Measurements from ENCODE around the gene BRD9.
"Not testable (repeated sequence)": the region's sequence is repeated elsewhere in the genome, so short reads cannot be mapped to it uniquely, and the experiment has no call there.

Gene BRD9

DNA sequence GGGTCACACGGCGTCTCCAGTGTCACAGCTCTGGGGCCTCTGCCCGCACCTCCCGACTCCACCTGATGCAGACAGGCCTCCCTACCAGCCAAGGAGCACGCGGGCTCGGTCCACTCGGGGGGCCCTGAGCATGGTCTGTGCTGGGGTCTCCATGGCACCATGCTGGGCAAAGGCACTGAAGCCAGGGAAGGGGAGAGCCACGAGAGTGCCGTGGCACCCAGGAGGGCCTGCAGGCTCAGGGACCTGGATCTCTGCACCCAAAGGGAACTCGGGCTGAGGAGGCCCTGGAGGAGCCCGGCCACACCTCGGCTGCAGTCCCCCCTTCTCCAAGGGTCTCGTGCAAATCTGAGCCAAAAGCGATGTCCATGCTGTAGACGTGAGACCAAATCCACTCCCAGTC, 48.2 kb downstream of the BRD9 start:
- not testable (repeated sequence) for DNase-seq (ENCODE audit: low read depth in 3 of 3)

DNA sequence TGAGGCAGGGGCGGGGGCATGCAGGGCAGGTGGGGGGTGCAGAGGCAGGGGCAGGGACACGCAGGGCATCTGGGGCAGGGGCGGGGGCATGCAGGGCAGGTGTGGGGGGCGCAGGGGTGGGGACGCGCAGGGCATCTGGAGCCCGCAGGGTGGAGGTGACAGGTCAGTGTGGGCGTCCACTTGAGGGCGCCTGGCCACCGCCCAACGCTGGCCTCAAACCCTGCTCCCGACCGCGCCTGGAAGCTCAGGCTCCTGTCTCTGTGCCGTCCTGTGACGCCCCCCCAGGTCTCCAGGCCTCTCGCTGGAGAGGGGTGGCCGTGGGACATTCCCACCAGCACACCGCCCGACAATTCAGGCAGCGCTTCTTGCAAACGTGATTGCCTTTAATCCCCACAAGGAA, 48.7 kb downstream of the BRD9 start:
- not testable (repeated sequence) for DNase-seq (ENCODE audit: low read depth in 3 of 3)

DNA sequence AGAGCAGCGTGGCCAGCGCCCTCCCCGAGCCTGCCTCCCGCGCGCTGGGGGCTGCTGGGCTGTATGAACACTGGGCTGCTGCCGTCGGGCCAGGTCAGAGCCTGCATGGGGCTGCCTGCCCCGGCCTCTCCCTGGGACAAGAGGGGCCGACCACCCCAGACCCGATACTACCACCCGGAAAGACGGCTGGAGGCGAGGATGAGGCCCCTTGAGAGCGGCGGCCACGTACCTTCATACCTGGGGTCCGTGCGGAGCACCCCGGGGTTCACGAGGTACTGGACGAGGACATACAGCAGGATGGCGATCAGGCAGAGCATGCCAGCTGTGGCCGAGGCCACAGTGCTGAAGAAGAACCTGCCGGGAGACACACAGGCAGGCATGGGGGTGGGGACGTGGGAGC, 49.2 kb downstream of the BRD9 start:
- not testable (repeated sequence) for DNase-seq (ENCODE audit: low read depth in 3 of 3)

DNA sequence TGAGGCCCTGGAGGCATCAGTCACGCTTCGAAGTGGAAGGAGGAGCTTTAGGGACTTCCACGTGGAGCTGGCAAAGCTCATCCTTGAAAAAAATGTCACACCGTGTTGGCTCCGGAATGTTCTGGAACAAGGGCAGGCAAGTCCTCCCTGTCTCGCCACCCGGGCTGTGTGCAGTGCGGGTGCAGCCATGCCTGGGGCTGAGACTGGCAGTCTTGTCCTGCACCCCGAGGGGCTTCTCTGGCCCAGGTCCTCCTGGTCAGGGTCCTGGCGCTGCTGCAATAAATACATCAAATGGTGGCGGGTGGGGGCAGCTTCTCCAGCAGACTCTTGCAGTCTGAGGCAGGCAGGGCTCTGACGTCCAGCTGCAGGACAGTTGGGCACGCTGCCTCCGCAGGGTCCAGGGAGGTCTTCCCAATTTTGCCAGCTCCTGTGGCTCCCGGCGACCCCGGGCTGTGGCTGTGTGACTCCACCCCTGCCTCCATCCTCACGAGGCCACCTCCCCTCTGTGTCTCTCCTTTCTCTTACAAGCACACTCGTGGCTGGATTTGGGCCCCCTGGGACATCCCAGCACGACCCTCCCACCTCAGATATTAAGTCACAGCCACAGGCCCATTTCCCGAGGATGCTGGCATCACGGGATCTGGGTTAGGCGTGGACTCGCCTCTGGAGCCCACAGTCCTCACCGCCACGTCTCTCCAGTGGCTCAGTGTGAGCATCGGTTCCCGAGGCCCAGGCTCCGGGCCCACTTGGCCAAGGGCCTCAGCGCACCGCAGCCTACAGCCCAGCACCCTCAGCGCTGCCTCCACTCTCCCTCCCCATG, 50.0 kb downstream of the BRD9 start:
- not testable (repeated sequence) for DNase-seq (ENCODE audit: low read depth in 3 of 3)

DNA sequence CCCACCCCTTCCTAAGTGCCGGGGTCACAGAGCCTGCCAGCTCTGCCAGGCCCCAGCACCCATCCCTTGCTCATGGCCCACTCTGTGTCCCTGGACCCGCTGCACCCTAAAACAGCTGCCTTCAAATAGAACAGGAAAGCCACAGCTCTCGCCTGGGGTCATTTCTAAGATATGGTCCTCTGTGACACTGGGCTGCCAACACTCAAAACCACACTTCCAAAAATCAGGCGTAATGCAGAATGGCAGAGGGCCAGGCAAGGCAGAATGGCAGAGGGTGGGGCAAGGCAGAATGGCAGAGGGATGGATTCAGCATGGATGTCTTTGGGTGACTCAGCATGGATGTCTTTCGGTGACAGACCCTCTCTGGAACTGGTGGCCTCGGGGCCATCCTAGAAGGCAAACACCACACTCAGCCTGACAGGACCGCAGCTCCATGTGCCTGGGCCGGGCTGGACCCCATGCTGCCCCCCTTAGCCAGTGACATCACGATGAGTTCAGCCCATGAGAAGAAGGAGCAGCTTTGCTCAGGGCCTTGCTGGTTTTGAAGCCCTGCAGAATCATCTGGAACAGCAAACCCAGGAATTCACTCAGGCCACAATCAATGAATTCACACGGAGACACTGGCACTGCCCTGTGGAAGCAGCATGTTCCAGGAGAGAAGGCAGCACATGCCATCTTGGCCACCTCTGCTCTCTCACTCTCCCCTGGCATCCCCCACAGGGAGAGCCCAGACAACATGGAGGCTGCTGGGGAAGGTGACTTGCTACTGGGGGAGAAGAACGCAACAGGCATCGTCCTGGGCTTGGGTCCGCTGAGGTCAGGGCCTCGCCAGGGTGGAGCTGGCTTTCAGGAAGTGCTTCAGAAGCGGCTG, 50.8 kb downstream of the BRD9 start:
- not testable (repeated sequence) for DNase-seq (ENCODE audit: low read depth in 3 of 3)

DNA sequence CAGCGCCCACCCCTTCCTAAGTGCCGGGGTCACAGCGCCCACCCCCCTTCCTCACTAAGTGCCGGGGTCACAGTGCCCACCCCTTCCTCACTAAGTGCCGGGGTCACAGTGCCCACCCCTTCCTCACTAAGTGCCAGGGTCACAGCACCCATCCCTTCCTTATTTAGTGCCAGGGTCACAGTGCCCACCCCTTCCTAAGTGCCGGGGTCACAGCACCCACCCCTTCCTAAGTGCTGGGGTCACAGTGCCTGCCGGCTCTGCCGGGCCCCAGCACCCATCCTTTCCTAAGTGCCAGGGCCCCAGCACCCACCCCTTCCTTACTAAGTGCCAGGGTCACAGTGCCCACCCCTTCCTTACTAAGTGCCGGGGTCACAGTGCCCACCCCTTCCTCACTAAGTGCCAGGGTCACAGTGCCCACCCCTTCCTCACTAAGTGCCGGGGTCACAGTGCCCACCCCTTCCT, 51.6 kb downstream of the BRD9 start:
- not testable (repeated sequence) for DNase-seq (ENCODE audit: low read depth in 3 of 3)

DNA sequence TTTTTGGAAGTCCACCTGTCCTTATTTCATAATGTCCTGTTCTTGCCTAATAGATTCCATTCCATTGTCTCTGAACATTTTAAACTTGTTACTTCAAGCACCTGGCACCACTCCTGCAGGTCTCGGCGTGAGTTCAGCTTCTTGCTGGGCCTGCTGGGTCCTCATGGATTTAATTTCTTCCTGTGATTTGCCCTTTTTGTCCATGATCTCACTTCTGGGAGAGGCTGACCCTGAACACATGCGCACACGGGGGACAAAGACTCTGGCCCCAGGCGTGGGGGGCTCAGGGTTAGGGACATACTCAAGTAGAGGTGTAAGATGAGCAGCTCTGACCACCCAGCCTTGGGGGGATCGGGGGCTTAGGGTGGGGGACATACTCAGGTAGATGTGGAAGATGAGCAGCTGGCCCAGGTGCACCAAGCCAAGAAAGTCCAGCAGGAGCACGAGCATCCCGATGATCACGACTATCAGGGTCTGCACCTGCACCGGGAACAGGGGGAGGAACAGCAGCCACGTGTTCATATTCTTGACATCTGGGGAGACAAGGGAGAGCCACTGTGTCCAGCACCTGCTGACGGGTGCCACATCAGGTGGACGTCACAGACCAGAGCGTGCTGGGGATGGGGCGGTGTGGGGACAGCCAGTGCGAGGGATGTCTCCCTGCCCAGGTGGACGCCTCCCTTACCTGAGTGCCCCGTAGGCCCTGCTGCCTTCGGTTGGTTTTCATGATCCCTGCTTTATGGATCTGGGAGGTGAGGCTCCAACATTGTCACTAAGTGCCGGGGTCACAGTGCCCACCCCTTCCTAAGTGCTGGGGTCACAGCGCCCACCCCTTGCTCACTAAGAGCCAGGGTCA, 52.3 kb downstream of the BRD9 start:
- not testable (repeated sequence) for DNase-seq (ENCODE audit: low read depth in 3 of 3)

DNA sequence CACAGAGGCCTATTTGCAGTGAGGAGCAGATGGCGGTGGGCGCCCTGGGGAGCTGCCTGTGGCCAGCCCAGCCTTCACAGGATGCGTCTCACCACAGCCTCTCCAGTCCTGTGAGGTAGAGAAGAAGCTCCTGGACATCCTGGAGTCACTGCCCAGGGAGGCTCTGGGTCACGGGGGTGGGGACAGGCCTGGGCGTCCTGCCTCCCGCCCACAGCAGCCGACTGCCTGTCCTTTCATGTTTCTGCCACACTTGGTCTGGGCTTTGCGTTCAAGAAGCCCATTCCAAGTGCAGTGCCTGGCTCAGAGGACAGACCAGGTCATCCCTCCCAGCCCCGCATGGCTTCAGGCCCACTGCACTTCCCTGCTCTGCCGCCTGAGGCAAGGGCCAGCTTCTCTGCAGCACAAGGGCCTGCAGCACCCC, 54.2 kb downstream of the BRD9 start:
- not testable (repeated sequence) for DNase-seq (ENCODE audit: low read depth in 3 of 3)

DNA sequence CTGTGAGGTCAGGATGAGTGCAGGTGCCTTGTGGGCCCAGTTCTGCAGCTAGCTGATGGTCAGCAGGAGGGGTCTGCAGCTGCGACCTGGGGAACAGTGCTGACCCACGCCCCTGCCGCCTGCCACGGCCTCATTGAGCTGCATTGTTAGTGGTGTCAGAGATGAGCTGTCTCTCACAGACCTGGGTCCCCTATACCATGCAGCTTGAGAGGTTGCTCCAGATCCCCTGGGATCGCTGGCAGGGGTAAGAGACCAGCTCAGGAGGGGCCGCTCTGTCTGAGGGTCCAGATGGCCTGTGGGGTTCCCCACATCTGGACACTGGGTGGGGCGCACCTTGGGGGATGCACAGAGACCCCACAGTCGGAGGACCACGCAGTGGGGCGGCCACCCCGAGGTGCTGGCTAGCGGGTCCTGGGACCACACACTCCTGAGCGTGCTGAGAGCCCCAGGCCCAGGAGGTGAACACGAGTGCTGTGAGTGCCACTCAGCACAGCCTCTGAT, 54.9 kb downstream of the BRD9 start:
- not testable (repeated sequence) for DNase-seq (ENCODE audit: low read depth in 3 of 3)

DNA sequence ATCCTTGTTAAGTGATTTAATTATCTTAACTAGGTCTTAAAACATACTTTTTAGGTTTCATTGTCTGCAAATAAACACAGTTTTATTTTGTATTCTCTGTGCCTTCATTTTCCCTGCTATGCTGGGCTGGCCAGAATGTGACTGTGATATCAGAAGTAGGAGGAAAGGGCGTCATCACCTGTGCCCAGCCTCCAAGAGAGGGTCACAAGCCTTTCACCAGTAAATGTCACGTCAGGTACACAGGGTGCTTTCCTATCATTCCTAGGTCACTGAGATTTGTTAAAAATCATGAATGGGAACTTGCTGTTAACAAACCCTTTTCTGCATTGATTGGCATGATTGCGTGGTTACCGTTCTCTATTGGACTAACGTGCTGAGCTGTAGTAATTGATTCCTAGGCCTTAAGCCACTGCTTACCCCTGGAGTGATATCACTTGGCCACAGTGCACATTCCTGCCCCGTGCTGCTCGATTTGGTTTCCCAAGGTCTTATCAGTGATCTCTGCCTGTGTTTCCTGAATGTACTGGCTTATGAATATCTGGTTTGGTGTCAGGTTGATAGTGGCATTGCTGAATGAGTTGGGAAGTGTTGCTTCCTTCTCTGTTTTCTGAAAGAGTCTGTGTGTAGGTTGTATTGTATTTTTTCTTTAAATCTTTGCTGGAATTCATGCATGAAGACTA, 56.5 kb downstream of the BRD9 start:
- DNase-seq (ENCODE audit: low read depth in 3 of 3), result not testable (repeated sequence)

DNA sequence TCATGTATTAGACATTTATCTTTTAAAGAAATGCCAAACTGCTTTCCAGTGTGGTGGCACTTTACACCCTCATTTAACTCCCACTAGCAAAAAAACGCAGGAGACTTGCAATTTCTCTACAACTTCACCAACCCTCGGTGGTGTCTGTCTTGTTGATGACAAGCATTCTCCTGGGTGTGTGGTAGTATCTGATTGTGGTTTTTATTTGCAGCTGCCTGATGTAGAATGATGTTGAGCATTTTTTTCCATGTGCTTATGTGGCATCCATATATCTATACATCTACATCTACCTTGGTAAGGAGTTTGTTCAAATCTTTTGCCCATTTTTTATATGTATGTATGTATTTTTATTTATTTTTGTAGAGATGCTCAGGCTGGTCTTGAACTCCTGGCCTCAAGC, 58.6 kb downstream of the BRD9 start:
- DNase-seq (ENCODE audit: low read depth in 3 of 3), result not testable (repeated sequence)

DNA sequence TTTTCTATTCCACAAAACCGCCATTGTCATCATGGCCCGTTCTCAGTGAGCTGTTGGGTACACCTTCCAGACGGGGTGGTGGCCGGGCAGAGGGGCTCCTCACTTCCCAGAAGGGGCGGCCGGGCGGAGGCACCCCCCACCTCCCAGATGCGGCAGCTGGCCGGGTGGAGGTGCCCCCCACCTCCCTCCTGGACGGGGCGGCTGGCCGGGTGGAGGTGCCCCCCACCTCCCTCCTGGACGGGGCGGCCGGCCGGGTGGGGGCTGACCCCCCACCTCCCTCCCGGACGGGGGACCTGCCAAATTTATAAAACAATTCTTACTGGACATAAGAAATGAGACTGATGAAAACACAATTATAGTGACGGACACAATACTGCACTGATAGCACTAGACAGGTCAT, 64.4 kb downstream of the BRD9 start:
- not testable (repeated sequence) for DNase-seq (ENCODE audit: low read depth in 3 of 3)

DNA sequence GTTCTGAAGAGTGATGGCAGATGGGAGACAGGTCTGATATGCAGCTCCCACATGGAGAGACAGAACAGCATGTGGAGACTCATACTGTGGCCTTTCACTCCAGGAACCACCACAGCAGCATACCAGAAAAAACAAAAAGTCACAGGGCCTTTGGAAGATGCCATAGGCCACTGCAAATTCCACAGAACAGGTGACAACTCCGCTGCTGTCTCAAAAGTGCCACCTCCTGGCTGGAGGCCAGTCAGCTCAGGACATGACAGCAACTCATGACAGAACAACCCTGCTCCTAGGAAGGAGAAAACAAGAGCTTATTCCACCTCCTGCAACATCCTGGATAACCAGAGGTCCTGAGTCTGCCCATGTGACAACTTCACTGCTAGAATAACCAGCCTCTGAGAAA, 67.1 kb downstream of the BRD9 start:
- DNase-seq (ENCODE audit: low read depth in 3 of 3), result not testable (repeated sequence)

DNA sequence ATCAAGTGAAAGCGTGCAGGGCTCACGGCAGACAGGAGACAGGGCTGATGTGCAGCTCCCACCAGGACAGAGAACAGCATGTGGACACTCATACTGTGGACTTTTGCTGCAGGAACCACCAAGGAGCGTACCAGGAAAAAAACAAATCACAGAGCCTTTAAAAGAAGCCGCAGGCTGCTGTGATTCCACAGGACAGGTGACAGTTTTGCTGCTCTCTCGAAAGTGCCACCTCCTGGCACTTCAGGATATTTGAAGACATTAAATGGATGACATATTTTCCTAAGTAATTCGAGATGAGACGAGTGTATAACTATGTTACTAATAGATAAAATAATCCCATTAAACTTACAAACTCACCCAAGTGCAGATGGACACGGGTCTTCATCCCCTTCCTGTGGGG, 71.1 kb downstream of the BRD9 start:
- no peak for DNase-seq (ENCODE audit: low read depth in 3 of 3)

DNA sequence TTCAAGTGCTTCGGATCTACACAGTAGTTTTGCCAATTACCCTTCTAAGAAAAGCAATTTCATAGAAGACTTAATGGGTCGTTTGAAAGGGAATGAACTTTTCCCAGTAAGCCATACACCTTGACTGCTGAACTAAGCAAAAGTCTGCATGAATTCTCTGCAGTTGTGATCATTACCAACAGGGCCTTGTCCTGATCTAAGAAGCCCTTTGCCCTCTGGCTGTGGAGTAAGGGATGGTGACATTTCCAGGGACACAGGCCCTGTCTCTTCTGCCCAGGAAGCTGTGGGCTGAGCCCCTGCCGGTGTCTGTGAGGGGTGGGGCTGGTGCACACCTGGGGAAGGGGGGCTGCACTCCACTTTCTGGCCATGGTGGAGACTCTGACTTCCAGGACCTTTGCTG, 72.4 kb downstream of the BRD9 start:
- no peak for DNase-seq (ENCODE audit: low read depth in 3 of 3)

DNA sequence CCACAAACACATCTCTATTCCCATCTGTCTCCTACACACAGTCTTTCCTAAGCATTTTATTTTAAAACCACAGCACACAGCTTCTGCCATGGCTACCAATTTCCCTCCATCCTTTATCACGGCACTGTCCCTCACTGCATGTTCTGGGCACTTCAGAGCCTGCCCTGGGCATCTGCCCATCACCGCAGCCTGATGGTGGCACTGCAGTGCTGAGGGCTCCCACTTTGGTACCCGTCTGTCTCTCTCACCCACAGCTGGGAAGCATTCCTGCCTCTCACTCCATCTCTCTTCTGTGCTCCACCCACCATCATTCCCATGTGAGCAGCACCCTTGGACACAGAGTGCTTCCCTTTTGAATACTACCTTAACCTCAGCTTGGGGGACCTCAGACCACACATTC, 73.5 kb downstream of the BRD9 start:
- DNase-seq (ENCODE audit: low read depth in 3 of 3), result no peak

DNA sequence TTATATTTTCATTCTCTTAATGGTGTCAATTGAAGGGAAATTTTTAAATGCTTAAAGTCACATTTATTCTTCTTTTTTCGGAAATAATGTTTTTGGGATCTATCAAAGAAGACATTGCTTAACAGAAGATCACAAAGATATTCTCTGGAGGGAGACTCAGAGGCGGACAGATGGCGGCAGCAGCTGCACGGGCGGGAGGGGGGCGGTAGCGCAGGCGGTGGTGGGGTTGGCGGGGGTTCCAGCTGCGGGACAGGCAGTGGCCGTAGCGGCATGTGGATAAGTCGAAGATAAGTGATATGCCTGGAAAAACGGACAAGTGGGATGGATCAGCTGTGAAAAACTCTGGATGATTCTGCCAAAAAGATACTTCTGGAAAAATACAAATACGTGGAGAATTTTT, 76.4 kb downstream of the BRD9 start:
- DNase-seq (ENCODE audit: low read depth in 3 of 3), result no peak

DNA sequence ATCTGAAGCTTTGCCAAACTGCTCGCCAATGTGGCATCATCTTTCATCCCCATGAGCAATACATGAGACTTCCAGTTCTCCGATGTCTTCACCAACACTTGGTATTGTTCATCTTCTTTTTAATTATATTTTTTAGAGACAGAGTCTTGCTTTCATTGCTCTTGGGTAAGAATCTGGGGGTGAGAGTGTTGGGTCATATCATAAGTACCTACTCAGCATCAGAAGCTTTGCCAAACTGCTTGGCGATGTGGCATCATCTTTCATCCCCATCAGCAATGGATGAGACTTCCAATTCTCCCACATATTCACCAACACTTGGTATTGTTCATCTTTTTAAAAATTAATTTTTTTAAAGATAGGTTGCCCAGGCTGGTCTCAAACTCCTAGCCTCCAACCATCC, 77.2 kb downstream of the BRD9 start:
- DNase-seq (ENCODE audit: low read depth in 3 of 3), result no peak
